Neuronal stem cell (in vitro differentiated cells): ENCODE data around the gene CCDC34.

ENCODE experiments used
- DNase-seq: peaks from one replicate; pipeline ENCODE4 v3.0.0-alpha.2; 2013; ENCODE audit warnings: low spot score
- H2AFZ ChIP-seq: one replicate; pipeline ENCODE4 v1.6.1; 2013; ENCODE audit warnings: mild to moderate bottlenecking, low read length, inconsistent platforms
- H2AK5ac ChIP-seq: 2 replicates; pipeline ENCODE4 v1.6.1; 2013; ENCODE audit warnings: low read depth, mild to moderate bottlenecking, inconsistent platforms, low read length, moderate library complexity, mixed read lengths
- H2BK120ac ChIP-seq: 2 replicates; pipeline ENCODE4 v1.6.1; 2013; ENCODE audit warnings: low read depth, mild to moderate bottlenecking, inconsistent platforms, low read length, moderate library complexity, mixed read lengths
- H2BK12ac ChIP-seq: one replicate; pipeline ENCODE4 v1.6.1; 2013; ENCODE audit warnings: low read length, inconsistent platforms
- H2BK15ac ChIP-seq: 2 replicates; pipeline ENCODE4 v1.6.1; 2013; ENCODE audit warnings: mild to moderate bottlenecking, low read length, inconsistent platforms, mixed read lengths
- H2BK5ac ChIP-seq: one replicate; pipeline ENCODE4 v1.6.1; 2013; ENCODE audit warnings: inconsistent platforms, mild to moderate bottlenecking, low read length, moderate library complexity
- H3K14ac ChIP-seq: one replicate; pipeline ENCODE4 v1.6.1; 2013; ENCODE audit warnings: low read length, inconsistent platforms
- H3K18ac ChIP-seq: 2 replicates; pipeline ENCODE4 v1.6.1; 2013; ENCODE audit warnings: low read length, inconsistent platforms
- H3K23ac ChIP-seq: 2 replicates; pipeline ENCODE4 v1.6.1; 2013; ENCODE audit warnings: low read depth, mild to moderate bottlenecking, mixed read lengths, low read length, inconsistent platforms; ENCODE audit not compliant: poor library complexity
- H3K27ac ChIP-seq: replicated peaks from 3 replicates; pipeline ENCODE4 v1.5.1; 2013; ENCODE audit warnings: low read length, inconsistent platforms
- H3K27me3 ChIP-seq, 3 experiments: 2 replicates each; pipeline ENCODE4 v1.6.1; 2013; ENCODE audit warnings: low read length in 3 of 3, mild to moderate bottlenecking in 2 of 3, inconsistent platforms in 1 of 3, low read depth in 1 of 3, mixed read lengths in 1 of 3, moderate library complexity in 1 of 3; ENCODE audit not compliant: control insufficient read depth in 3 of 3, insufficient read depth in 3 of 3
- H3K36me3 ChIP-seq, 2 donors: replicated peaks in 1 of 2; 2 replicates each; pipeline ENCODE4 v1.6.1; 2013; ENCODE audit warnings: low read length in 2 of 2; ENCODE audit not compliant: control insufficient read depth in 2 of 2, insufficient read depth in 2 of 2
- H3K4ac ChIP-seq: 2 replicates; pipeline ENCODE4 v1.6.1; 2013; ENCODE audit warnings: inconsistent platforms, mild to moderate bottlenecking, low read length, moderate library complexity
- H3K4me1 ChIP-seq, 2 donors: 1 replicate in 1 of 2; 2 replicates in 1 of 2; pipeline ENCODE4 v1.6.1; 2013; ENCODE audit warnings: low read length in 2 of 2, low read depth in 1 of 2; ENCODE audit not compliant: control insufficient read depth in 2 of 2, insufficient read depth in 1 of 2
- H3K4me2 ChIP-seq: one replicate; pipeline ENCODE4 v1.6.1; 2013; ENCODE audit warnings: mild to moderate bottlenecking, low read length, inconsistent platforms; ENCODE audit not compliant: insufficient read depth, poor library complexity, severe bottlenecking
- H3K4me3 ChIP-seq, 2 donors: 2 replicates each; pipeline ENCODE4 v1.5.1; 2013; ENCODE audit warnings: low read length in 2 of 2, mild to moderate bottlenecking in 2 of 2, inconsistent platforms in 1 of 2, moderate library complexity in 1 of 2
- H3K79me1 ChIP-seq: one replicate; pipeline ENCODE4 v1.6.1; 2013; ENCODE audit warnings: low read depth, mild to moderate bottlenecking, inconsistent platforms, low read length, moderate library complexity
- H3K9ac ChIP-seq: one replicate; pipeline ENCODE4 v1.6.1; 2013; ENCODE audit warnings: mild to moderate bottlenecking, low read depth, low read length, inconsistent platforms; ENCODE audit not compliant: poor library complexity
- H3K9me3 ChIP-seq, 2 donors: replicated peaks in 1 of 2; 2 replicates each; pipeline versions ENCODE3 to v1.6.1; 2013; ENCODE audit warnings: low read length in 2 of 2, mild to moderate bottlenecking in 2 of 2, inconsistent platforms in 1 of 2, low read depth in 1 of 2, mixed read lengths in 1 of 2, moderate library complexity in 1 of 2; ENCODE audit not compliant: control insufficient read depth in 2 of 2, insufficient read depth in 1 of 2
- H4K8ac ChIP-seq: one replicate; pipeline ENCODE4 v1.6.1; 2013; ENCODE audit warnings: low read depth, mild to moderate bottlenecking, inconsistent platforms, low read length, moderate library complexity
- H4K91ac ChIP-seq: one replicate; pipeline ENCODE4 v1.6.1; 2013; ENCODE audit warnings: low read length, low read depth, mild to moderate bottlenecking, inconsistent platforms; ENCODE audit not compliant: poor library complexity
- WGBS, 2 donors: extraction: QIAGEN DNeasy Blood & Tissue Kit; methylation state at CpG; one replicate each; pipeline ENCODE4 v1.1.7; 2013; ENCODE audit warnings: missing lambda C conversion rate in 2 of 2, mixed read lengths in 1 of 2; ENCODE audit not compliant: insufficient read length in 2 of 2, insufficient replicate concordance in 1 of 2; ENCODE audit errors: extremely low coverage in 2 of 2; 5-methylcytosine and 5-hydroxymethylcytosine counted together

Gene CCDC34

DNA sequence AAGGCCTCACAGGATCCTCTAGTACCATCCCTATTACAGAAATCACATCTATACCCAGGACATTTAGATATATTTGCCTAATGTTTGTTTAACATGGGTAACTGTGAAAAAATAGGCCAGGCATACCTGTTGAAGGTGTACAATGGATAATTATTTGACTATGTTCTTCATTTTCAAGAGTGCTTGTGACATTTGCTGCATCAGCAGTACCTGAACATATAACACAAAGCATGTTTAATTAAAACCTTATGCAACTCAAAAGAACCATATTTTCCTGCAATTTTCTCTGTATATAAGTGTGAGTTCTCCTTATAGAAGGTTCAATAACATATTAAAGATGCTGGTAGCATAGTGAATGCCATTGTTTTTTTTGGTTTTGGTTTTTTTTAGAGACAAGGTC, 8.5 kb upstream of the CCDC34 start:
- no peak overlapping the region for H2AFZ ChIP-seq
- no peak overlapping the region for H3K4ac ChIP-seq
- peaks cover 26 to 92% of the 10 kb centered on the region in 2 donors for H3K36me3 ChIP-seq
- no peak for DNase-seq
- no peak overlapping the region for H2BK5ac ChIP-seq
- H3K9me3 ChIP-seq: no peaks in the 10 kb centered on the region
- H3K4me1 ChIP-seq: no peaks in the 10 kb centered on the region
- no peak overlapping the region for H3K23ac ChIP-seq
- H2BK120ac ChIP-seq: no peak overlapping the region
- no peak overlapping the region for H4K8ac ChIP-seq
- no peak overlapping the region for H2BK15ac ChIP-seq
- H3K27me3 ChIP-seq: no peaks in the 10 kb centered on the region
- H3K79me1 ChIP-seq: no peaks in the 10 kb centered on the region
- no peak overlapping the region for H3K4me2 ChIP-seq
- no peak overlapping the region for H3K27ac ChIP-seq
- H2BK12ac ChIP-seq: no peak overlapping the region
- no peak overlapping the region for H3K9ac ChIP-seq
- H2AK5ac ChIP-seq: no peak overlapping the region
- H4K91ac ChIP-seq: no peak overlapping the region
- no peak overlapping the region for H3K4me3 ChIP-seq
- H3K14ac ChIP-seq: no peak overlapping the region
- H3K18ac ChIP-seq: no peak overlapping the region

DNA sequence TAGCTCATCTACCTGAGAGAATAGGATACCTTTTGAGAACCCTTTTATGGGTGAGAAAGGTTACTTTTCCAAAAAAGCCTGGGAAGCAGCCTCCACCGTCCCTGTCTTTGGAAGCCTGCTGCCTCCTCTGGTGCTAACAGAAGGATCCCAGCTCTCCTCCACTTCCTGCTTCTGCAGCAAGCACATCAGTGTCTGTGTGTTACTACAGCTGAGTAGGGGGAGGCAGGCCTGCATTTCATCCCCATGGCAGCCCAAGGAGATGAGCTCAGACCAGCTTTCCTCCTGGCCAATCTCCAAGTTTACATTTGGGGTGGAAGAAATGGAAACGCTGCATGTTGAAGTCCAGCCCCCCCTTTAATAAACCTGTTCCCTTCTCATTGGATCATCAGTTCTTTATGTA, 7.4 kb upstream of the CCDC34 start:
- peaks cover 24 to 82% of the 10 kb centered on the region in 2 donors for H3K36me3 ChIP-seq
- H2BK15ac ChIP-seq: no peak overlapping the region
- no peak overlapping the region for H3K4ac ChIP-seq
- no CpG with 5 or more reads among the region's 2 CpGs for WGBS, 2 donors
- H3K9ac ChIP-seq: no peak overlapping the region
- DNase-seq: no peak
- no peaks in the 10 kb centered on the region for H3K27me3 ChIP-seq
- no peak overlapping the region for H3K23ac ChIP-seq
- no peak overlapping the region for H3K14ac ChIP-seq
- H2BK12ac ChIP-seq: no peak overlapping the region
- H2BK120ac ChIP-seq: no peak overlapping the region
- H3K27ac ChIP-seq: no peak overlapping the region
- H2AFZ ChIP-seq: no peak overlapping the region
- no peak overlapping the region for H3K4me2 ChIP-seq
- H2BK5ac ChIP-seq: no peak overlapping the region
- no peak overlapping the region for H4K91ac ChIP-seq
- no peak overlapping the region for H4K8ac ChIP-seq
- H3K79me1 ChIP-seq: no peaks in the 10 kb centered on the region
- no peak overlapping the region for H3K4me3 ChIP-seq
- H2AK5ac ChIP-seq: no peak overlapping the region
- H3K18ac ChIP-seq: no peak overlapping the region
- no peaks in the 10 kb centered on the region for H3K9me3 ChIP-seq
- H3K4me1 ChIP-seq: no peaks in the 10 kb centered on the region

DNA sequence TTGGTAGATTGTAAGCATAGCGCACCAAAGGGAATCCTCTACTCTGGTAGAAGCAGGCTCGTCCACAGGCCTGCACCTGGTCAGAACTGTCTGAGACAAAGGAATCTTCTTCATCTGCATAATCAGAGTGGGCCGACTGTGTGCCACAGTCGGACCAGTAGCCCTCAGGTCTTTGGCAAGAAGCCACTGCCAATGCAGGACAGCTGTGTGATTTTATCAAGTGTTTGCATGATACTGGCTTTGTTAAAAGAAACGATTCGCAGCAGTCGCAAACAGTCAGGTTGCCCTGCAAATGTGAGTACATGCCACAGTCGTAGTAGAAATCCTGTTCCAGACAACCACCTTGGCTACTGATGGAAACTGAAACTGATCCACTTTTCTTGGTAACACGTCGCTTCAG, 4.9 kb upstream of the CCDC34 start:
- Histone ChIP-seq H3K9ac (no peak overlapping the region), H2BK12ac (no peak overlapping the region)
- no CpG with 5 or more reads among the region's 10 CpGs for WGBS, 2 donors

DNA sequence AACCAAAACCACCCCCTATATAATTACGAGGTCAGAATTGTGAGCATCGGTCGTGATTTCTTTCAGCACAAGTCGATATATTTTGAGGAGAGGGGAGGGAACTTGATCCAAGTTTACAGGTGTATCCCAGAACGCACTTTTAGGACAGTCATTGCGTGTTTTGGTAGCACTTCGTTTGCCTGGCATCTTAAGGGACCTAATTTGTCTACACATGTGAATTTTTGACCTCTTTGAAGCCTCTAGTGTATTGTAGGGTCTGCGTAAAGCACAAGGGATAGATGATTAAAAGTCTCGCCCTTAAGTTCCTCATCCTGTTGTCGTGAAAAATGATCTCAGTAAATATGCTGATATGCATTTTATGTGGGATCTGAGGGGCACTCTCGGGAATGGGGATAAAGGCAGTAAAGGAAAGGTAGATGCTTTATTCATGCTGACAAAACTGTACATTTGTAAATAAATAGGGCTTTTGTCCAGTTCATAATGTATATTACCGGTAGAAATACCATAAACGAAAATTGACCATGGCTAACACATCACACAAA, 632 bp upstream of the CCDC34 start:
- Histone ChIP-seq H4K8ac (no peak overlapping the region), H2BK5ac (no peak overlapping the region), H3K27ac (peak overlapping the region; percentile 72), H4K91ac (no peak overlapping the region), H2BK15ac (no peak overlapping the region), H3K4me3 (peak overlapping the region; percentile 57 to 72), H2BK120ac (no peak overlapping the region), H2AK5ac (no peak overlapping the region), H2BK12ac (no peak overlapping the region), H3K9ac (no peak overlapping the region), H3K14ac (no peak overlapping the region), H3K36me3 (peaks cover 6 to 36% of the 10 kb centered on the region in 2 donors), H3K18ac (no peak overlapping the region), H3K4me1 (peaks cover 3 to 21% of the 10 kb centered on the region in 2 donors), H3K23ac (no peak overlapping the region), H3K9me3 (peaks cover 0 to 2% of the 10 kb centered on the region in 2 donors), H3K27me3 (no peaks in the 10 kb centered on the region), H3K4me2 (peak overlapping the region; percentile 45), H2AFZ (peak overlapping the region; percentile 93), H3K79me1 (no peaks in the 10 kb centered on the region), H3K4ac (no peak overlapping the region)
- DNase-seq: no peak
- no CpG with 5 or more reads among the region's 13 CpGs for WGBS, 2 donors

More for the DNA sequence above, 4.9 kb upstream of the CCDC34 start:
- Histone ChIP-seq H3K9me3 (no peaks in the 10 kb centered on the region), H3K79me1 (no peaks in the 10 kb centered on the region), H3K18ac (no peak overlapping the region), H3K27ac (no peak overlapping the region), H3K4me3 (no peak overlapping the region), H3K4me1 (peaks cover 2 to 7% of the 10 kb centered on the region in 2 donors), H2AK5ac (no peak overlapping the region), H4K8ac (no peak overlapping the region), H2AFZ (no peak overlapping the region), H3K27me3 (no peaks in the 10 kb centered on the region), H3K36me3 (peaks cover 22 to 57% of the 10 kb centered on the region in 2 donors), H2BK120ac (no peak overlapping the region), H3K23ac (no peak overlapping the region), H3K4ac (no peak overlapping the region), H4K91ac (no peak overlapping the region), H2BK15ac (no peak overlapping the region), H3K14ac (no peak overlapping the region), H2BK5ac (no peak overlapping the region), H3K4me2 (no peak overlapping the region)
- no peak for DNase-seq
